SK-N-SH treated with all-trans-retinoic acid at 6 μM for 48 hours (cell line): ENCODE measurements around the gene TPRG1.

Experiments
- ATAC-seq: fragments of 200-7000 bp; cut with Tn5 transposase; 3 replicates; pipeline ENCODE4 v1.9.1; 2020; ENCODE audit warnings: mild to moderate bottlenecking, moderate library complexity
- ARNTL ChIP-seq: fragments of 450-650 bp; formaldehyde crosslinking; IDR thresholded peaks from 2 replicates; pipeline ENCODE4 v1.5.0; 2020; ENCODE audit warnings: low read depth, mild to moderate bottlenecking, moderate library complexity, borderline replicate concordance
- BACH2 ChIP-seq: fragments of 250-450 bp; sonication (Bioruptor Pico); IDR thresholded peaks from 2 replicates; pipeline ENCODE4 v1.9.0; 2021; ENCODE audit warnings: mild to moderate bottlenecking, borderline replicate concordance
- CREB5 ChIP-seq: fragments of 250-450 bp; sonication (Bioruptor Pico); IDR thresholded peaks from 2 replicates; pipeline ENCODE4 v1.5.1; 2020; ENCODE audit warnings: low read depth, mild to moderate bottlenecking, moderate library complexity
- ESRRG ChIP-seq: fragments of 250-450 bp; sonication (Bioruptor Pico); IDR thresholded peaks from 2 replicates; pipeline ENCODE4 v1.6.1; 2021; ENCODE audit warnings: mild to moderate bottlenecking
- GLIS3 ChIP-seq: fragments of 250-450 bp; sonication (Bioruptor Pico); IDR thresholded peaks from 2 replicates; pipeline ENCODE4 v1.5.0; 2020; ENCODE audit warnings: mild to moderate bottlenecking, moderate library complexity
- ISL1 ChIP-seq: fragments of 250-450 bp; sonication (Bioruptor Pico); IDR thresholded peaks from 2 replicates; pipeline ENCODE4 v2.1.2; 2022; ENCODE audit warnings: mild to moderate bottlenecking, moderate library complexity
- OSR1 ChIP-seq: fragments of 250-450 bp; sonication (Bioruptor Pico); IDR thresholded peaks from 2 replicates; pipeline ENCODE4 v1.8.0; 2022; ENCODE audit warnings: moderate library complexity, mild to moderate bottlenecking, inconsistent platforms
- POU6F1 ChIP-seq: fragments of 250-450 bp; sonication (Bioruptor Pico); IDR thresholded peaks from 2 replicates; pipeline ENCODE4 v1.8.0; 2021; ENCODE audit warnings: low read depth, mild to moderate bottlenecking, moderate library complexity, borderline replicate concordance
- PPARA ChIP-seq: fragments of 250-450 bp; sonication (Bioruptor Pico); IDR thresholded peaks from 2 replicates; pipeline ENCODE4 v1.5.0; 2020; ENCODE audit warnings: mild to moderate bottlenecking, borderline replicate concordance
- RARB ChIP-seq: fragments of 250-450 bp; sonication (Bioruptor Pico); IDR thresholded peaks from 2 replicates; pipeline ENCODE4 v1.8.0; 2021; ENCODE audit warnings: mild to moderate bottlenecking, moderate library complexity
- SNAI2 ChIP-seq: fragments of 250-450 bp; sonication (Bioruptor Pico); IDR thresholded peaks from 2 replicates; pipeline ENCODE4 v1.5.0; 2020; ENCODE audit warnings: mild to moderate bottlenecking, moderate library complexity
- TCF4 ChIP-seq: fragments of 250-450 bp; sonication (Bioruptor Pico); IDR thresholded peaks from 2 replicates; pipeline ENCODE4 v1.8.0; 2021; ENCODE audit warnings: mild to moderate bottlenecking, moderate library complexity, borderline replicate concordance
- TOX ChIP-seq: fragments of 250-450 bp; sonication (Bioruptor Pico); IDR thresholded peaks from 2 replicates; pipeline ENCODE4 v1.8.0; 2021; ENCODE audit warnings: mild to moderate bottlenecking, moderate library complexity, borderline replicate concordance
- TSHZ2 ChIP-seq: fragments of 250-450 bp; sonication (Bioruptor Pico); IDR thresholded peaks from 2 replicates; pipeline ENCODE4 v1.5.0; 2020; ENCODE audit warnings: mild to moderate bottlenecking, moderate library complexity
- ZC3H10 ChIP-seq: fragments of 250-450 bp; sonication (Bioruptor Pico); IDR thresholded peaks from 2 replicates; pipeline ENCODE4 v1.5.1; 2021; ENCODE audit warnings: mild to moderate bottlenecking, moderate library complexity
- ZFP3 ChIP-seq: fragments of 250-450 bp; sonication (Bioruptor Pico); IDR thresholded peaks from 2 replicates; pipeline ENCODE4 v1.5.0; 2020; ENCODE audit warnings: mild to moderate bottlenecking, moderate library complexity
- ZFP30 ChIP-seq: fragments of 450-650 bp; formaldehyde crosslinking; IDR thresholded peaks from 2 replicates; pipeline ENCODE4 v1.5.0; 2022; ENCODE audit warnings: mild to moderate bottlenecking, moderate library complexity
- ZNF565 ChIP-seq: fragments of 450-650 bp; formaldehyde crosslinking; conservative IDR thresholded peaks from 2 replicates; pipeline ENCODE4 v1.5.0; 2020; ENCODE audit warnings: low read depth, mild to moderate bottlenecking, moderate library complexity
- ZNF8 ChIP-seq: fragments of 450-650 bp; formaldehyde crosslinking; IDR thresholded peaks from 2 replicates; pipeline ENCODE4 v1.5.0; 2020; ENCODE audit warnings: mild to moderate bottlenecking, moderate library complexity

TPRG1 gene

GRCh38 chr3:189160519-189161309, 11.1 kb upstream of the TPRG1 start:
- TF ChIP-seq OSR1 (CRISPR knock-in tag) = no peak
- no peak for TF ChIP-seq CREB5
- TF ChIP-seq ESRRG (CRISPR knock-in tag) = no peak
- no peak for TF ChIP-seq SNAI2 (CRISPR knock-in tag)
- no peak for TF ChIP-seq POU6F1 (CRISPR knock-in tag)
- TF ChIP-seq ZC3H10 = no peak
- no peak for TF ChIP-seq PPARA (CRISPR knock-in tag)
- TF ChIP-seq TCF4 (CRISPR knock-in tag) = no peak
- TF ChIP-seq ZFP3 (CRISPR knock-in tag) = no peak
- TF ChIP-seq GLIS3 (CRISPR knock-in tag) = no peak
- no peak for TF ChIP-seq ZFP30
- ATAC-seq = no peak

- no peak for ATAC-seq
- TF ChIP-seq SNAI2 (CRISPR knock-in tag) (no peak), ZFP3 (CRISPR knock-in tag) (no peak), ESRRG (CRISPR knock-in tag) (no peak), ARNTL (no peak), ZNF8 (CRISPR knock-in tag) (no peak), ISL1 (CRISPR knock-in tag) (no peak), POU6F1 (CRISPR knock-in tag) (no peak), RARB (CRISPR knock-in tag) (no peak), TSHZ2 (CRISPR knock-in tag) (no peak), ZNF565 (CRISPR knock-in tag) (no peak), CREB5 (no peak), ZC3H10 (no peak), BACH2 (CRISPR knock-in tag) (no peak), OSR1 (CRISPR knock-in tag) (no peak), PPARA (CRISPR knock-in tag) (no peak), TOX (no peak), GLIS3 (CRISPR knock-in tag) (no peak), TCF4 (CRISPR knock-in tag) (no peak)
Observed at GRCh38 chr3:189165092-189165612, 6.6 kb upstream of the TPRG1 start.

- no peak for ATAC-seq
- TF ChIP-seq ZNF565 (CRISPR knock-in tag) (no peak), POU6F1 (CRISPR knock-in tag) (no peak), TSHZ2 (CRISPR knock-in tag) (no peak), PPARA (CRISPR knock-in tag) (no peak), OSR1 (CRISPR knock-in tag) (no peak)
- TF ChIP-seq, all 23 proteins: peak for 0
Observed at GRCh38 chr3:189166321-189166720, 5.5 kb upstream of the TPRG1 start.
